HG02759 (cell line): ENCODE measurements around the gene PDE1A.
"Not testable (repeated sequence)": the region's sequence is repeated elsewhere in the genome, so short reads cannot be mapped to it uniquely, and the experiment has no call there.

Experiments used
- ATAC-seq: cut with Tn5 transposase; IDR thresholded peaks from one replicate; pipeline ENCODE4 v1.9.1; 2021; ENCODE audit warnings: mild to moderate bottlenecking, moderate library complexity; ENCODE audit not compliant: unreplicated experiment

PDE1A gene

GRCh38 chr2:182412858-182413257, 14.0 kb downstream of the PDE1A start:
- no peak for ATAC-seq

- no peak for ATAC-seq
Measured at GRCh38 chr2:182410120-182410519, 16.7 kb downstream of the PDE1A start.

GRCh38 chr2:182406221-182406620, 20.6 kb downstream of the PDE1A start:
- no peak for ATAC-seq

DNA sequence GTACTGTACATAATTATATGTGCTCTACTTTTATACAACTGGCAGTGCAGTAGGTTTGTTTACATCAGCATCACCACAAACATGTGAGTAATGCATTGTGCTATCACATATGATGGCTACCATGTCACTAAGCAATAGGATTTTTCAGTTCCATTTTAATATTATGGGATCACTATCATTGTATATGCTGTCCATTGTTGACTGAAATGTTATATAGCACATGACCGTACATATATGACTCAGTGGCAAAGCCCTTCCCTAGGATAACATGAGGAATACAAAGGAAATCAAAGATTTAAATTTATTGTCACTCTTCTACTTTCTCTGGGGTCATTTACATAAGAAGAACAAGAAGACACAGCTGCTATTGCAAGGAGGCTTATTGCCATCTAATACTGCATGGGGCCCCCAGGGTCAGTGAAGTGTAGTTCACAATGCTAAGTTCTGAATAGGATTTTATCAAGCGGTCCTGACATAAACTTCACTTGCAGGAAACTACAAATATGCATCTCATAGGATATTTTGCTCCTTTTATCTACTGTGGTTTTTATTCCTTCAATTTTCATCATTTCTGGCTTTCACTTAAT, 21.8 kb downstream of the PDE1A start:
- ATAC-seq, result no peak

DNA sequence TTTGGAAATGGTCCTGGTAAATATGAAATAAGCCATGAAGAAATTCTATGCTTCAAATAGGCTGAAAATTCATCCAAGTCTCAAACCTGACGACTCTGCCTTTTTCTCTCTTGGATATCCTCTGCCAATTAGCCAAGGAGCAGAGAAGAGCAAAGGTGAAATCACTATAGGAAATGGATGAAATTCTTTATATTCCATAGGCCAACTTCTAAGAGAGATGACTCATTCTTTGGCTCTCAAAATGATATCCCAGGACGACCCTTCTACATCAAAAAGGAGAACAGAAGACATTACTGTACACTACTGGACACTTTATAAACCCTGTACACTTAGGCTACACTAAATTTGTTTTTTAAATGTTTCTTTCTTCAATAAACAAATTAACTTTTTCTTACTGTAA, 22.7 kb downstream of the PDE1A start:
- ATAC-seq, result no peak

DNA sequence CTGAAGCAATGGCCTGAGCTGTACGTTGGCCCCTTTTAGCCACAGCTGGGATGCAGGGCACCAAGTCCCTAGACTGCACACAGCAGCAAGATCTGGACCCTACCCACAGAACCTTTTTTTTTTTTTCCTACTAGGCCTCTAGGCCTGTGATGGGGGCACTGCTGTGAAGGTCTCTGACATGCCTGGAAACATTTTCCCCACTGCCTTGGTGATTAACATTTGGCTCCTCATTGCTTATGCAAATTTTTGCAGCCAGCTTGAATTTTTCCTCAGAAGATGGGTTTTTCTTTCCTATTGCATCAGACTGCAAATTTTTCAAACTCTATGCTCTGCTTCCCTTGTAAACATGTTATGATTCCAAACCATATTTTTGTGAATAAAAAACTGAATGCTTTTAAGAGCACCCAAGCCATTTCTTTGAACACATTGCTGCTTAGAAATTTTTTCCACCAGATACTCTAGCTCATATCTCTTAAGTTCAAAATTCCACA, 33.5 kb downstream of the PDE1A start:
- no peak for ATAC-seq

DNA sequence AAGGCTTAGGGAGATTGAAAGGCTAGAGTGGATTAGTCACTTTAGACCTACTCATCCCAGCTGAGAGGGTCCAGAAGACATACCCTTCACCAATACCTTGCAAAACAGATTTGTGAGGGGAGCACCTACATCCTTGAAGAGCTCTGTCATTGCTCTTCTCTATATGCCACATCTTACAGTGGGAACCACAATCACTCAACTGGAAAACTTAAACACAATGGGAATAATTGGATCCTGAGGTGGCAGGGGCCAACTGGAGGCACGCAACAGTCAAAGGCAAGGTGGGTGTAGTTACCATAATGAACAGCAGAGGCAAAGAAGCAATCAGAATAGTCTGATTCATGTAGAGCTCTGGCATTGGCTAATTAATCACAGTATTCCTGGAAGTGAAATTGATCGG, 35.4 kb downstream of the PDE1A start:
- no peak for ATAC-seq

- ATAC-seq, result not testable (repeated sequence)
Measured at GRCh38 chr2:182386267-182386880, 40.5 kb downstream of the PDE1A start.

GRCh38 chr2:182384860-182385259, 42.0 kb downstream of the PDE1A start:
- no peak for ATAC-seq

DNA sequence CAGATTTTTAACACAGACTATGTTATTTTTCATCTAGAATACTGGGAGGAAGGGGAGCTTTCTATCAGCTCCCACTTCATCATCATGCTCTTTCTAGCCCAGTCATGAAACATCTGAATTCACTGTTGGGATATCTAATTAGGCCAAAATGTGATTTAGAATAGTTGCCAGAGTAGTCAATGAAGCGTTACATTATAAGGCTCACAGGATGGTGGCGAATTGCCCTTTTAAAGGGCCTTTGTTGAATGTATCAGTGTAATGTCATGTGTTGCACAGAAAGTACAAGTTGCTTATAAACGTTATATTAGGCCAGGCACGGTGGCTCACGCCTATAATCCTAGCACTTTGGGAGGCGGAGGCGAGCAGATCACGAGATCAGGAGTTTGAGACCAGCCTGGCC, 45.6 kb downstream of the PDE1A start:
- no peak for ATAC-seq

DNA sequence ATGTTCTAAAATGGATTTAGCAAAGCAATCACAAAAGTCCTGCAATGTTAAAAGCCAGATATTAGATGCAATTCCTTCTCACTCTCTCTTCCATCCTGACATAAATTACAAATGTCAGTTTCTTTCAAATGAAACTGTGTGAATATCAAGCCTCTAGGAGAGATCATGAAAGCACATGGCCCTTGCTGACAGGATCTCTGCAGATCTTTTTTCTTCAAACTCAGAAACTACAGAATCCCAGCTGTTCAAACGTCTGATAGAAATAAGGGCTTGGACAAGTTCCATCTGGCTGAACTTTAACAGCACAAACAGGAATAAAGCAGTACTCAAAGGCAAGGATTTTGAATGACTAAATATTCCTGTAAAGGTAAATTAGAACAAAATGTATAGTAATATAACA, 47.6 kb downstream of the PDE1A start:
- ATAC-seq, result no peak

GRCh38 chr2:182378759-182379158, 48.1 kb downstream of the PDE1A start:
- no peak for ATAC-seq

- no peak for ATAC-seq
Measured at GRCh38 chr2:182377467-182377866, 49.4 kb downstream of the PDE1A start.

- no peak for ATAC-seq
Measured at GRCh38 chr2:182375862-182376261, 51.0 kb downstream of the PDE1A start.

DNA sequence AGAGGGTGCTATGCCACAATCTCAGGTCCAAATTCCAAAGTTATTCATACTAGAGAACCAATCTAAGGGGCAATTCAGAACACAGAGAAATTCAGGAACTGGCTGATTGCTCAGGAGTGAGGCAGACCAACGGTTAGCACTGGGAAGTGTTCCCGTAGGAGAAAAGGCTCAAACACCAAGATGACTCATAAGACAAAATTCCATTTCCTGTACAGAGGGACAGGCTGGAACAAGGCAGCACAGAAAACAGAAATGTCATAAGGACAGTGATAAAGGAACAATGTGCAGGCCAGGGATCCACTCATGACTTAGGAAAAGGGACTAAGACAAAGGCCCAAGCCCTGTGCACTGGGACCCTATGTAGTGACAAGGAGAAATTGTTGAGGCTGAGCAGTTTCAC, 54.2 kb downstream of the PDE1A start:
- ATAC-seq, result no peak

DNA sequence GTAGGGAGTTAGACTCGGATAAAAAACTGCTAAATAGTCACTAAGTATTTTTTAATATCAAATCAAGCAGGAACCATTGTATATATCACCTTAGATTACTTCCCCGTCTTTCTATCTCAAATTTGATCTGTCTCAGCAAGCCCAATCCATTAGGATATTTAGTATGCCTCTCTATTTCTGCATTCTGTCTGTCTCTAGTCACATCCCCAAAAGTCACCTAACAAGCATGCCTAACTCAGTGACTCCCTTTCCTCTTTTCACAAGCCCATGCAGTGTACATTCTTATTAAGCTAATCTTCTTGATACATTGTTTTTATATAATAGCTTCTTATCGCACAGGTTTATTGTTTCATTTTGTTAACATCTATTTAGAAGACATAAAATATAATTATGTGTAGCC, 57.8 kb downstream of the PDE1A start:
- no peak for ATAC-seq

DNA sequence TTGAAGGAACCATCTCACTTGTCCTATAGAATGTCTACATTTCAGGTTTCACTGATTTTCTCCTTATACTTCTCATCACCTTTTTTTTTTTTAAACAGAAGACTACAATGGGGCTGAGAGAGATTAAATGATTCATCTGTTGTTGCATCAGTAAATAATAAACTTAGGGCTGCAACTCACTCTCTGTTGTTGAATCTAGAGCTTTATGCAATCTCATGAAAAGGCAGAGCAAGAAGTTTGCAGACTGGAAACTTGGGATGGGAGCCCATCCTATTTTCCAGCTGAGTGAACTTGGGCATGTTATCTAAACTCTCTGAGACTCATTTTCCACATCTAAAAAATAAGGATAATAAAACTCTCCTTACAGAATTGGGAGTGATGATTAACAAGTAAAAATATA, 58.4 kb downstream of the PDE1A start:
- no peak for ATAC-seq

DNA sequence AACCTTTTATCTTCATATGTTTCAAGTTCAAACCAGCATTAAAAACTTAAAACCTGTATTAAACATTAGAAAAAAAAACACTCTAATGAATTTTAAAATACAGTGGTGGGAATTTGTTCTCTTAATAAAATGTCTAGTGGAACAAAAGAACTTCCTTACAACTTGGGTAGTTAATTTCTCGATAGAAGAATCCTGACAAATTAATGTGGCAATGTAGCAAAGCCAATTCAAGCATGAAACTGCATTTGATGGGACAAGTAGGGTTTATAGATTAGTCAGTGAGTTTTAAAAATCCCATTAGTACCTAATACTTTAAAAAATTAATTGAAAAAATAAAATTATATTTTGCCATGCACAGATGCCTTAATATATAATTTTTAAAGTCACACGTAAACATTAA, 59.4 kb downstream of the PDE1A start:
- ATAC-seq, result no peak

GRCh38 chr2:182366628-182367027, 60.2 kb downstream of the PDE1A start:
- ATAC-seq, result no peak

DNA sequence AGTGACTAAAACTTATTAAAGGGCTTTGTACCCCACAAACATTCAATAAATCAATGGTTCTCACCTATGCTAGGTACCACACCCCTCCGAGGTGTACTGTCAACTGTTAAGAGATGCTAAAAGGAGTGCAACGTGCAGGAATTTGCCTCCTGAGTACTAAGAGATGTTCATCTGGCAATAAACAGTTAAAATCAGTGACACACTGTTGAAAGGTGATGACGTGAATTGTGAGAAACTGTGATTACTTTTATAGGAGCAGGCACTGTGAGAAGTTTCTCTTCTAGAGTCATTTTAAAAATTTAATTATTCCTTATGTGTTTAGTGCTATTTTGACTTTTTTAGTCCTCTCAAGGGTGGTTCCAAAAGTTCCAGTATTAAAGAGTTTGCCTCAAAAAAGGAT, 61.0 kb downstream of the PDE1A start:
- ATAC-seq, result no peak

DNA sequence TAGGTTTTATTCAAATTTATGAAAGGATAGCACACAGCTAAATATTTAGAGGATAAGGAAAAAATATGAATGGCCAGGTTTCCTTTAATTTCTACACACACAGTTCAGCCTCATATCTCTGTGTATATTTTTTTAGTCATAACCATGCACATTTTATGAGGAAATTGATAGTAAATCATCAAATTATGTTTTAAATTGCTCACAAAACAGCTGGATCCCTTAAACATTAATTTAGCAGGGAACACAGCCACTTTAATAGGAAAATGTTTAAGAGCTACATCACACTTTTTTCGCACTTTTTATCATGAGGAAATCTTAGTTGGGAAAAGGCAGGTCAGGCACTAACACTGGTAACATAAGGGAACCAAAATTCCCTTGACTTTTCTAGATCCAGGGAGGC, 65.4 kb downstream of the PDE1A start:
- no peak for ATAC-seq

DNA sequence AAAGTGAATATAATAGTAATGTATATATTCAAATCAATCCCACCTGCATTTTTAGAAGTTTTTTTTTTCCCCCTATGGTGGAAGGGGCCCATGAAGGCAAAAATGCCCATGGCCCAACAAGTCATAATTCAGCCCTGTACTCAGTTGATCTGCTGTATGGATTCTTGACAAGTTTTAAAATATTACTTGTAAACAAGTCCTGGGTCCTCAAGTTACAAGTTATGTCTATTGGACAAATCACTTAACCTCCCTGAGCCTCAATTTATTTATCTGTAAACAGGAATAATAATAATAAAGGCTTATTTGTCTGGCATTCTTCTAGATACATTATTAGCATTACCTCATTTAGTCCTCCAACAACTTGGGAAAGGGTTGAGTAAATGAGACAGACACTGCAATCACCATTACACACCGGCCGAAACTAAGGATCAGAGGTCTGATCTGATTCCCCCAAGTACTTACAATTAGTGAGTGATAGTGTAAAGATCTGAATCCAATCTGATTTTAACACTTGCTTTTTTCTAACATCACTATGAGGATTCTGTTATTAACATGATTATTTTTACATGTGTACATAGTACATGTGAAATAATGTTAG, 66.1 kb downstream of the PDE1A start:
- ATAC-seq, result no peak
